HepG2 (cell line): ENCODE data around the gene NECTIN2.
"Not testable (repeated sequence)": the region's sequence is repeated elsewhere in the genome, so short reads cannot be mapped to it uniquely, and the experiment has no call there.

ENCODE experiments used
- CHCHD3 ChIP-seq: sonication (generic); formaldehyde crosslinking; IDR thresholded peaks from 2 replicates; pipeline ENCODE4 v1.8.0; 2022; ENCODE audit warnings: mild to moderate bottlenecking, missing genetic modification reagents, moderate library complexity
- CTCF ChIP-seq: sonication (generic); formaldehyde crosslinking; IDR thresholded peaks from 2 replicates; pipeline ENCODE4 v1.5.0; 2020; ENCODE audit warnings: mild to moderate bottlenecking, missing genetic modification reagents, moderate library complexity
- EP300 ChIP-seq, 3 experiments: sonication (generic) in 1 of 3; formaldehyde crosslinking in 1 of 3; IDR thresholded peaks; 2 replicates each; pipeline versions ENCODE4 v1.5.1 to v1.6.1; 2011 to 2020; ENCODE audit warnings: low read depth in 2 of 3, low read length in 2 of 3, borderline replicate concordance in 1 of 3, improper control_type of control experiment in 1 of 3, mild to moderate bottlenecking in 1 of 3, missing genetic modification reagents in 1 of 3, moderate library complexity in 1 of 3
- MZF1 ChIP-seq: sonication (generic); formaldehyde crosslinking; IDR thresholded peaks from 2 replicates; pipeline ENCODE4 v1.8.1; 2023; ENCODE audit warnings: mild to moderate bottlenecking, missing genetic modification reagents, borderline replicate concordance
- ZBTB42 ChIP-seq: sonication (generic); formaldehyde crosslinking; IDR thresholded peaks from 2 replicates; pipeline ENCODE4 v1.5.0; 2020; ENCODE audit warnings: mild to moderate bottlenecking, missing genetic modification reagents
- ZNF263 ChIP-seq: sonication (generic); formaldehyde crosslinking; IDR thresholded peaks from 2 replicates; pipeline ENCODE4 v1.4.0; 2020; ENCODE audit warnings: missing genetic modification reagents
- ZNF780A ChIP-seq: sonication (generic); formaldehyde crosslinking; IDR thresholded peaks from 2 replicates; pipeline ENCODE4 v1.8.0; 2022; ENCODE audit warnings: mild to moderate bottlenecking, missing genetic modification reagents, moderate library complexity
- TF ChIP-seq, protein P1 (sequence below): sonication (generic); formaldehyde crosslinking; IDR thresholded peaks from 2 replicates; pipeline ENCODE4 v1.5.0; 2020; ENCODE audit warnings: missing genetic modification reagents

DNA sequence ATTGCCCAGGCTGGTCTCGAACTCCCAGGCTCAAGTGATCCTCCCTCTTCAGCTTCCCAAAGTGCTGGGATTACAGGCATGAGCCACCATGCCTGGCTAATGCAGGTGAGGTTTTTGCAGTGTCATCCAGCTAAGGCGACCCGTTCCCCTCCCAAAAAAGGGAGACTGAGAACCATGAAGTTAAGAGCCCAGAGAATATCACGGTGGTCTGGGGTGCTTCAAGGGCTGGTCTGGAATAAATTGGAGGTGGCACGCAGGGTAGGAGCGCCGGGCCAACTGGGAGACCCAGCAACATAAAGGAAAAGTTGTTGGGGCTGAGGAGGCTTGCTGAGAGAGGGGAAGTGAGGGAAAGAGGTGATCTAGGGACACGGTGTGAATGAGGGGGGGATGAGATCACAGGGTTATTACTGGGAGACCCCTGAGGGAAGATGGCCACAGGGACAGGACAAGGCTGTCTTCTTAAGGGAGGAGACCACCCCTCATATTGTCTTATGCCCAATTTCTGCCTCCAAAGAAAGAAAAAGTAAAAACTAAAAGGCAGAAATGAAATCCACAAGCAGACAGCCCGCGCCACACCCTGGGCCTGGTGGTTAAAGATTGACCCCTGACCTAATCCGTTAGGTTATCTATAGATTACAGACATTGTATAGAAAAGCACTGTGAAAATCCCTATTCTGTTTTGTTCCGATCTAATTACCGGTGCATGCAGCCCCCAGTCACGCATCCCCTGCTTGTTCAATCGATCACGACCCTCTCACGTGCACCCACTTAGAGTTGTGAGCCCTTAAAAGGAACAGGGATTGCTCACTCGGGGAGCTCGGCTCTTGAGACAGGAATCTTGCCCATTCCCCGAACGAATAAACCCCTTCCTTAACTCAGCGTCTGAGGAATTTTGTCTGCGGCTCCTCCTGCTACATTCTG lies 67.7 kb downstream of the NECTIN2 start:
- TF ChIP-seq CHCHD3 (CRISPR knock-in tag); MZF1 (CRISPR knock-in tag); ZNF780A; ZNF263 (CRISPR knock-in tag); CTCF (CRISPR knock-in tag); EP300 (IDR thresholded peaks at IDR 0.05; ENCODE audit: low read depth in 2 of 2, low read length in 2 of 2); EP300 (CRISPR knock-in tag; IDR thresholded peaks at IDR 0.05; ENCODE audit: borderline replicate concordance); ZBTB42 (CRISPR knock-in tag): not testable (repeated sequence)
- TF ChIP-seq, protein P1, sequence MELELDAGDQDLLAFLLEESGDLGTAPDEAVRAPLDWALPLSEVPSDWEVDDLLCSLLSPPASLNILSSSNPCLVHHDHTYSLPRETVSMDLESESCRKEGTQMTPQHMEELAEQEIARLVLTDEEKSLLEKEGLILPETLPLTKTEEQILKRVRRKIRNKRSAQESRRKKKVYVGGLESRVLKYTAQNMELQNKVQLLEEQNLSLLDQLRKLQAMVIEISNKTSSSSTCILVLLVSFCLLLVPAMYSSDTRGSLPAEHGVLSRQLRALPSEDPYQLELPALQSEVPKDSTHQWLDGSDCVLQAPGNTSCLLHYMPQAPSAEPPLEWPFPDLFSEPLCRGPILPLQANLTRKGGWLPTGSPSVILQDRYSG (CRISPR knock-in tag), result not testable (repeated sequence)
